ENCODE measurements around the gene INSIG1. TPM values are rescaled to one million over a fixed set of nuclear protein-coding genes. Genes with fewer than 3 reads are reported as not detected.

The INSIG1 gene
- total RNA-seq = 10 to 100 TPM; 12.9 to 89.4 (median 35.8) TPM

DNA sequence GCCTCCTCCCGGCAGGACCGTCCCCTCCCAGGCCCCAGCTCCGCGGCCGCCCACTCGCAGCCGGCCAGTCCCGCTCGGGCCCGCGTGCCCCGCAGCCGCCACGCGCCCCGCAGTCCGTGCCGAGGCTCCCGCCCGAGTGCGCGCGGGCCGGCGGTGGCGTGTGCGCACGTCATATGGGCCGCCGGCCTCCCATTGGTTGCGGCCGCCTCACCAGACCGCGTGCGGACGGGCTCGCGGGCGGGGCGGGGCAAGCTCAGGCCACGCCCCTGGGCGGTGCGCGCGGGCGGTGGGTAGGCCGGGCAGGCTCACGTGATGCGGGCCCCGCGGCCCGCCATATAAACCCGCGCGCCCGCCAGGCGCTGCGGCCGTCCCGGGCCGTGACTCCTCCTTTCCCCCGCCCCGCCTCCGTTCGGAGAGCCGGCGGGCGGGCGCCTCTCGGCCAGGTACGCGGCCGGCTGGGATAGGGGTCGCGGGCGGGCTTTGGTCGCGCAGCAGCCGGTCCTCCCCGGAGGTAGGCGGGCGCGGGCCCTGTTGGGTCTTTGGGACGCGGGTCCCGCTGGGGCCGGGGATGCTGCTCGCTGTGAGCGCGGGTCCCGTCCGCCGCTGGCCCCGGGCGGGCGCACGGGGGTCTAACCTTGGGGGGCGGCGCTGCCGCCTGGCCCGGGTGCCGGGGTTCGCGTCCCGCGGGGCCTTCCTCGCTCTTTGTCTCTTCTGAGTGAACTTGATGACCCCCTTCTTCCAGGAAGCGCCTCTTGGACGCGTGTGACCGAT, at the start of gene INSIG1:
Gene INSIG1 (plus strand): TSS at position 362 of the 771 bp plus-strand sequence. CDS start 408 bp downstream, at position 770.
- in situ Hi-C loops (cut with MboI; ENCODE audit: low pct_unique_long_range_greater_than_20kb in 2 of 9, low sequenced_read_pairs in 9 of 9, unreplicated experiment in 9 of 9) = no loop called here
- 0% methylated on average over 3 of the region's 111 CpGs; no CpG with 5 or more reads in 9 of the 10 experiments for WGBS, 10 experiments
- peak within 1 kb of the TSS; percentile 62 to 75 (median 73) for H3K4me3 ChIP-seq
- ATAC-seq (replicated peaks in 6 of 8) = peak; percentile 62 to 86 (median 82)
- peaks cover 24 to 31% of the 10 kb centered on the region in 2 donors for H3K4me1 ChIP-seq (replicated peaks in 1 of 2)
- H3K27ac ChIP-seq = peak within 1 kb of the TSS; percentile 89 to 92

DNA sequence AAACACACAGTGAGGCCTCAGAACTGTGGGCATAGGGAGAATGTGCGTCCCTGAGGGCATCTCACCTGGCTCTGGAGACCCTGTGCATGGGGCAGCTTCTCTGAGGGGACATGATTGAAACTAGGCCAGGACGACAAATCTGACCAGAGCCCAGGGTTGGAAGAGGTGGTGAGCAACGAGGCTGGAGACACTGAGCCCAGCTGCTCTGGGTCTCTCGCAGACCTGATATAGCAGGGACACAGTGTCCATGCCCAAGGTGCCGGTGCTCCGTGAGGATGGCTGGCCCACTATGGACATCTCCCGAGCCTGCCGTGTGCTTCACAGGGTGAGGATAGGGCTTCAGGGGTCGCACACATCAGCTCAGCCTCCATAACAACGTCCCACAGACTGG, 49.3 kb upstream of the INSIG1 start:
- 50 to 100% (median 90%) methylated on average over 2 to 4 of the region's 10 CpGs; no CpG with 5 or more reads in 5 of the 10 experiments for WGBS, 10 experiments
- H3K4me1 ChIP-seq (replicated peaks in 1 of 2) = peaks cover 0 to 6% of the 10 kb centered on the region in 2 donors
- in situ Hi-C loops (cut with MboI; ENCODE audit: low pct_unique_long_range_greater_than_20kb in 2 of 9, low sequenced_read_pairs in 9 of 9, unreplicated experiment in 9 of 9) = no loop called here
- H3K27ac ChIP-seq = no peak overlapping the region
- H3K4me3 ChIP-seq = no peak overlapping the region
- no peak for ATAC-seq (replicated peaks in 6 of 8)

DNA sequence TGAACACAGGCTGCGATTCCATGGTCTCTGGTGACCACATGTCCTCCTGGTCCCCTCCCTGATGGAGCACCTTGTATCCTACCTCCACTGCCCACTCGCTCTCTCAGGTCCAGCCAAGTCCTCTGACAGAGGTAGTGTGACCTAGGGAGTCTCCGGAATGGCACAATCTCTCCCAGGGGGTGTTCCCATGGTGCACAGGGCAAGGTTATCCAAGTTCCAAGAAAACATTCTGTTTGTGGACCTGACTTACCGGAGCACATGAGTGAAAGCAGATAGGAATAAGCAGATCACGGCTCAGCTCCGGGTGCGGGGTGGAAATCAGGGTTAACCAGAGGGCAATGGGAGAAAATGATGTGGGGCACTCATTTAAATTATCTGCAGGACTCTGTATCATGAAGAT, 45.8 kb upstream of the INSIG1 start:
- H3K27ac ChIP-seq = no peak overlapping the region
- in situ Hi-C loops (cut with MboI; ENCODE audit: low pct_unique_long_range_greater_than_20kb in 2 of 9, low sequenced_read_pairs in 9 of 9, unreplicated experiment in 9 of 9) = no loop called here
- H3K4me1 ChIP-seq (replicated peaks in 1 of 2) = peaks cover 0 to 6% of the 10 kb centered on the region in 2 donors
- H3K4me3 ChIP-seq = no peak overlapping the region
- ATAC-seq (replicated peaks in 6 of 8) = no peak
- WGBS, 10 experiments = 40 to 100% (median 88%) methylated on average over 1 to 6 of the region's 7 CpGs; no CpG with 5 or more reads in 2 of the 10 experiments

DNA sequence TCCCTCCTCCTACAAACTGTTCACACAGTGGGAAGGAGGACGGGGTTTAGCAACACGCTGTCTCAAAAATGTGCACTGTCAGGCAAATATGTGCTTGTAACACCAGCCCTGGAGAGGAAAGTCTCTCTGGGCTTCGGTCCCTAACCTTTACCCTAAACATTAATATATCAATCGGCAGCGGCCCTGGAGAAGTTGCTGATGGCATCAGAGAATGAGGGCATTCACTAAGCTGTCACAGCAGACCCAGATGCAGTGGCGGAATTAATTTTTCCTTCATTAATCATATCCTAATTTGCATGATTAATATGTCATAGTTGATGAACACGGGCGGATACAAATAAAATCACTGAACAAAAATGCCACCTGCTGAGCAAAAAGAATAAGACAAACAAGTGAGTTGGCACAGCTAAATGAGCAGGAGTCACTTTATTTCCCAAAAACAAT, 45.2 kb upstream of the INSIG1 start:
- Histone ChIP-seq H3K4me3 (no peak overlapping the region), H3K4me1 (replicated peaks in 1 of 2) (peaks cover 0 to 6% of the 10 kb centered on the region in 2 donors), H3K27ac (no peak overlapping the region)
- in situ Hi-C loops (cut with MboI; ENCODE audit: low pct_unique_long_range_greater_than_20kb in 2 of 9, low sequenced_read_pairs in 9 of 9, unreplicated experiment in 9 of 9) = no loop called here
- 9 to 86% (median 65%) methylated on average over 1 to 7 of the region's 8 CpGs for WGBS, 10 experiments
- peak in 5 of 8 experiments; percentile 16 to 62 (median 51) for ATAC-seq (replicated peaks in 6 of 8)

DNA sequence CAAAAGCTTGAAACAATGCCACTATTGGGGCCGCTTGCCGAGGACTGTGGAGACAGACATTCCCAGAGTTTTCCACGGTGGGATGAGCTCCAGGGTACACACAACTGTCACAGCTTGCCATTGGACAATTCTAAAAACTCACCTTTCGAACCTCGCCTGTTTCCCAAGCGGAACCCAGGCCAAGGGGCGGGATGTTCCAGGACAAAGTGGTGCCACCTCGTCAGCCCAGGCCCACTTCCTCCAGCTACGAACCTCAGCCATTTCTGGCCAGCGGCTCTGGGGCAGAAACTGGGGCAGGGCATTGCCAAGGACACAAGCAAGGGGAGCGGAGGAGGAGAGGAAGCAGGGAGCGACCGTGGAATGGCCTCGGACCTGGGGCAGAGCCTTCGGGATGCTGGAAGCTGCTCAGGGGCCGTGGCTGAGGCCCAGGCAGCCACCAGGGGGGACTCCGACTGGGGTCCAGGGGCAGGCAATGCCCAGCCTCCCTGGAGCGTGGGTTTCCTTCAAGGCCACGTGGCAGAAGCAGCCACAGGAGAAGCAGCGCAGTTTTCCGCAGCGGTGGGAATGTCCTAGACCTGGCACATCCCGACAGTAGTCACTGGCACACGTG, 44.7 kb upstream of the INSIG1 start:
- in situ Hi-C loops (cut with MboI; ENCODE audit: low pct_unique_long_range_greater_than_20kb in 2 of 9, low sequenced_read_pairs in 9 of 9, unreplicated experiment in 9 of 9) = no loop called here
- Histone ChIP-seq H3K4me1 (replicated peaks in 1 of 2) (peaks cover 1 to 7% of the 10 kb centered on the region in 2 donors), H3K4me3 (no peak overlapping the region), H3K27ac (no peak overlapping the region)
- ATAC-seq (replicated peaks in 6 of 8) = no peak
- 0 to 100% (median 73%) methylated on average over 1 to 18 of the region's 24 CpGs; no CpG with 5 or more reads in 2 of the 10 experiments for WGBS, 10 experiments

DNA sequence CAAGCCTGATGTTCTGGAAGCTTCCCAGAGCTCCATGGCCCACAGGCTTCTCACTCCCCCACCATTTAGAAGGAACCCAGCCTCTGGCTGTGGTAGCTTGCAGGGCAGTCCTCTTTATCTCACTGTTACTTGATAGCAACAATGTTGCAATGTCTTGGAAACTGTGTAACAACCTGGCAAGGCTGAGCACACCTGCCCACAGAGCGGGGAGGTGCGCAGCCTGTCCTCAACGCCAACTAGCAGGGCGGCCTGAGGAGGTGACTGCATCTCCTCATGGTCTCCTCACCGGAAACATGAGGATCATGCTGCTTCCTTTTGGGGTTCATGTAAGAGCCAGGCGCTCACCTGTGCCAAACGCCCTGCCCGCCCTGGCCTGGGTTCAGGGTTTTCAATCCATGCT, 43.7 kb upstream of the INSIG1 start:
- no peak for ATAC-seq (replicated peaks in 6 of 8)
- Histone ChIP-seq H3K27ac (no peak overlapping the region), H3K4me1 (replicated peaks in 1 of 2) (peaks cover 5 to 9% of the 10 kb centered on the region in 2 donors), H3K4me3 (no peak overlapping the region)
- in situ Hi-C loops (cut with MboI; ENCODE audit: low pct_unique_long_range_greater_than_20kb in 2 of 9, low sequenced_read_pairs in 9 of 9, unreplicated experiment in 9 of 9) = no loop called here
- WGBS, 10 experiments = 95 to 100% (median 96%) methylated on average over 1 to 4 of the region's 8 CpGs; no CpG with 5 or more reads in 5 of the 10 experiments

DNA sequence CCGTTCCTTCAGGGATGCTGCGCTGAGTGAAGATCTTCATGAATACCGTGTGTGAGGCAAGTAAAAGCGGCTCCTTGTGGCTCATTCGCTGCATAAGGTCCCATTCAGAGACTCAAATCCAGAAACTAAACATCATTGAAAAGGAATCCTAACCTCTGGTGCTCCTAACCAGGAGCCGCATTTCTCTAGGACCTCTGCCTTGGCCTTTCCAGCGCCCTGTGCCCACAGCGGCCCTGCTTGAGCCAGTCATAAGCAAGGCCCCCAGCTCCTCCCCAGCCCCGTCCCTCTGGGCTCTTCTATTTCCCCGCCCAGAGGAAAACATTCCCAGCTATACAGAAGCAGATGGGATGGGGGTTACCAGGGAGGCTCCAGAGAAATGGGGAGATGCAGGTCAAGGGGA, 42.6 kb upstream of the INSIG1 start:
- Histone ChIP-seq H3K4me1 (replicated peaks in 1 of 2) (peaks cover 15 to 19% of the 10 kb centered on the region in 2 donors), H3K27ac (no peak overlapping the region), H3K4me3 (no peak overlapping the region)
- ATAC-seq (replicated peaks in 6 of 8) = no peak
- 89 to 100% (median 100%) methylated on average over 1 to 4 of the region's 10 CpGs; no CpG with 5 or more reads in 7 of the 10 experiments for WGBS, 10 experiments
- in situ Hi-C loops (cut with MboI; ENCODE audit: low pct_unique_long_range_greater_than_20kb in 2 of 9, low sequenced_read_pairs in 9 of 9, unreplicated experiment in 9 of 9) = no loop called here

DNA sequence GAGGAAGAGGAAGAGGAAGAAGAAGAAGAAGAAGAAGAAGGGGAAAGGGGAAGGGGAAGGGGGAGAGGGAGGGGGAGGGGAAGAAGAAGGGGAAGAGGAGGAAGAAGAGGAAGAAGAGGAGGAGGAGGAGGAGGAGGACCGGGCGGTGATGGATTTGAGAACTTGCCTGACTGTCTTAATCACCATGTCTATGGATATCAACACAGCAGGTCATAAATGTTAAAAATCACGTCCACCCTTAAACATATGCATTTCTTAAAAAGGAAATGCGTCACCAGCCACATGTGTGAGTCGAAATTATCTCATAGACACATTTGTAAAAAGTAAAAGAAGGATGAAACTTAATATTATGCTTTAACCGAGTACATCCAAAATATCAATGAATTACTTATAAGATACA, 42.1 kb upstream of the INSIG1 start:
- peak in 1 of 8 experiments; percentile 20 for ATAC-seq (replicated peaks in 6 of 8)
- Histone ChIP-seq H3K27ac (no peak overlapping the region), H3K4me3 (no peak overlapping the region), H3K4me1 (replicated peaks in 1 of 2) (peaks cover 18 to 22% of the 10 kb centered on the region in 2 donors)
- 17 to 92% (median 74%) methylated on average over 1 to 4 of the region's 6 CpGs; no CpG with 5 or more reads in 4 of the 10 experiments for WGBS, 10 experiments
- in situ Hi-C loops (cut with MboI; ENCODE audit: low pct_unique_long_range_greater_than_20kb in 2 of 9, low sequenced_read_pairs in 9 of 9, unreplicated experiment in 9 of 9) = no loop called here

DNA sequence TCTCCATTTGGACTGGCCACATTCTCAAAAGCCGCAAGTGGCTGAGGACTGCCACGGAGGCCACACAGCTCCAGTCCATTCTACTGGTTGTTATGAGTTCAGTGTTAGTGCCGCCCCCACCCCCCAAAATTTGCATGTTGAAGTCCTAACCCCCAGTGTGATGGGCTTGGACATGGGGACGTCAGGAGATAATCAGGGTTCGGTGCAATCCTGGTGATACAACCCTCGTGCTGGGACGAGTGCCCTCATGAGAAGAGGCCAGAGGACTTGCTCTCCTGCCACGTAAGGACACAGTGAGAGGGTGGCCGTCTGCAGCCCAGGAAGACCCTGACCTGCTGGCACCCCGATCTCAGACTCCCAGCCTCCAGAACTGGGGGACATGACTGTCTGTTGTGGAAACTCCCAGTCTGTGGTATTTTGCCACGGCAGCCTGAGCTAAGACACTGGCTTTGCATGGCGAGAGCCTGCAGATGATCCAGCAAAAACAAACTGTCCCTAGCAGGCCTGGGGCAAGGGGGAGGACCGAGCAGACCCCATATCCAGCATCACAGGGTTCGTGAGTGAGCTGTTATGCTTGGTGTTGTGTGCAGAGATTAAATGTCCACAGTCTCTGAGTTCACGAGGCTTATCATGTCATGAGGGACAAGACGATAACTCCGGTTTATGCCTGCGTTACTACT, 41.5 kb upstream of the INSIG1 start:
- WGBS, 10 experiments = 60 to 100% (median 89%) methylated on average over 2 to 9 of the region's 18 CpGs; no CpG with 5 or more reads in 2 of the 10 experiments
- H3K4me1 ChIP-seq (replicated peaks in 1 of 2) = peaks cover 21 to 22% of the 10 kb centered on the region in 2 donors
- in situ Hi-C loops (cut with MboI; ENCODE audit: low pct_unique_long_range_greater_than_20kb in 2 of 9, low sequenced_read_pairs in 9 of 9, unreplicated experiment in 9 of 9) = no loop called here
- H3K27ac ChIP-seq = no peak overlapping the region
- no peak overlapping the region for H3K4me3 ChIP-seq
- ATAC-seq (replicated peaks in 6 of 8) = no peak

DNA sequence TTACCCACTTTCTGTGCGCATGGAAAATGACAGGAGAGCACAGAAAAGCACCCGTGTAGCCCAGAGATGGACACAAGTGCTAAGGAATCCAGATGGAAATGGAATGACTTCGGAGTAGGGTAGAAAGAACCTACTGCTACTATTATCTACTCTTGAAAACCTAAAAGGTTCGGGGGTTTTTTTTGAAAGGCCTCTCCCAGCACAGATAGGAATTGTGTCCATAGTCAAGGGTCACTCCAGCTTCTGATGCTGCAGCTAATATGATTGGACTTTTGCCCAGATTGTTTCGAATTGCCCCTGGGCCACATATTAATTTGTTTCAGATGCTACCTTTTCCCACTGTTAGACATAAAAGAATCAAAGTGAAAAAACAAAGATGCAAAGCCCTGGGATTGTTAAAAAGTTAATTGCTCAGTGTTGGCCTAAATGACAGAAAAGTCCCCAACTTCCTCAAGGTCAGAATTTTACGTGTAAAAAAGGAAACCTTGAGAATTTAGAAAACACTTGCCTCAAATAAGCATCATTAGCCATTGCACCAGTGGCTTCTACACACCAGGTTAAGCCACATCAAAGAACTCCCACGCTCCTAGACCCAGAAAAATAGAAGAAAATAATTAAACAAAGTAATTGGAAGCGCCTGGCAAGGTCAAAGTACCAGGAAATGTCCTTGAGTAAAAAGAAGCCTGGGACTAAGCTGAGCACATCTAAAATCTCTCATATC, 40.8 kb upstream of the INSIG1 start:
- in situ Hi-C loops (cut with MboI; ENCODE audit: low pct_unique_long_range_greater_than_20kb in 2 of 9, low sequenced_read_pairs in 9 of 9, unreplicated experiment in 9 of 9) = no loop called here
- WGBS, 10 experiments = 69 to 90% (median 79%) methylated on average over 1 to 6 of the region's 8 CpGs; no CpG with 5 or more reads in 1 of the 10 experiments
- no peak overlapping the region for H3K27ac ChIP-seq
- peaks cover 26 to 28% of the 10 kb centered on the region in 2 donors for H3K4me1 ChIP-seq (replicated peaks in 1 of 2)
- no peak for ATAC-seq (replicated peaks in 6 of 8)
- H3K4me3 ChIP-seq = no peak overlapping the region

DNA sequence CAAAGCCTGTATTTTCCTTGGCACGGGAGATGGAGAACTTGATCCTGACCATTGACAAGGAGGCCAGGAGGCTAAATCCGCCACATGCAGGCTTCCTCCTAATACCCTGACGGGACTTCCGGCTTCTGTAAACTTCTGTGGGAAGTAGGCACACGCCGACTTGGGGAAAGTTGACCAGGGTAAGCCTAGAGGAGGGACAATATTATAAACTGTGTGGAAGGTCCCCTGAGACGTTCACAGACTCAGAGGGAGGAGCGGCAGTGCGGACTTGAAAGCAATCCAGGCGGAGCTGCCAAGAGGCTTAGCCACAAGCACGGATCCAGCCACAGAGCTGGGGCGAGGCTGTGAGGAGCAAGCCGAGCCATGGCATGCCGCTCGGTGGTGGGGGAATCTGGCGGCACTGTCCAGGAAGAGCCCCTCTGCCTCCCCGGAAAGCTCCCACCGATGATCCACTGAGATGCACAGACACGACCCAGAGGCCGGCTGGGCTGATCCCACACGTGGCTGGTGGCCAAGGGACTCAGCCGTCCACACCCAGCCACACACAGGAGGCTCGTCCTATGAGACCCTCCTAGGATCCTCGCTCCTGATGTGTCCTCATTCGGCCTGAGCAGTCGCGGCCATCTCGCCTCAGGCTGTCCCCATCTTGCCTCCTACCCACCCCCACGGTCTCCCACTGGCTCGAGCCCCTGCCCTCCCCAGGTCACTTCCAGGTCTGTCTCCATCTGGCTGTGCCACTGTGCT, 40.0 kb upstream of the INSIG1 start:
- Histone ChIP-seq H3K4me3 (no peak overlapping the region), H3K4me1 (replicated peaks in 1 of 2) (peaks cover 31 to 35% of the 10 kb centered on the region in 2 donors), H3K27ac (no peak overlapping the region)
- in situ Hi-C loops (cut with MboI; ENCODE audit: low pct_unique_long_range_greater_than_20kb in 2 of 9, low sequenced_read_pairs in 9 of 9, unreplicated experiment in 9 of 9) = no loop called here
- peak in 3 of 8 experiments; percentile 75 to 87 (median 77) for ATAC-seq (replicated peaks in 6 of 8)
- 77 to 100% (median 95%) methylated on average over 1 to 5 of the region's 30 CpGs; no CpG with 5 or more reads in 5 of the 10 experiments for WGBS, 10 experiments

DNA sequence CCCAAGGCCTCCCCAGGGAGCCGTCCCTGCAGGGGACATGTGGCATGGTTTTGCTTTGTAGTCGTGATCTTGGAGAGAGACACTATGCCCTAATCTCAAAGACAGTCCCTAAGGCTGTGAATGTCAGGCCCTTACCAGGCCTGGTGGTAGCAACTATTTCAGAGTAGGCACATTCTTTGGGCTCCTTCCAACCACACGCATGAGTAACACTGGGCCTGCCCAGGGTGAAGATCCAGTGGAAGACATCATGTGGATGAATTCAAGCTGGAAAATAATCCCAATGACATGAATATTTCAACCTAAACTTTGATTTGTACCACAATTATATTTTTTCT, 39.5 kb upstream of the INSIG1 start:
- peak in 3 of 8 experiments; percentile 62 to 73 (median 67) for ATAC-seq (replicated peaks in 6 of 8)
- 60 to 100% methylated on average over 2 to 3 of the region's 3 CpGs; no CpG with 5 or more reads in 8 of the 10 experiments for WGBS, 10 experiments
- no peak overlapping the region for H3K27ac ChIP-seq
- peaks cover 26 to 35% of the 10 kb centered on the region in 2 donors for H3K4me1 ChIP-seq (replicated peaks in 1 of 2)
- H3K4me3 ChIP-seq = no peak overlapping the region
- in situ Hi-C loops (cut with MboI; ENCODE audit: low pct_unique_long_range_greater_than_20kb in 2 of 9, low sequenced_read_pairs in 9 of 9, unreplicated experiment in 9 of 9) = no loop called here
